ENCODE data around the gene MYO1D.
A peak's percentile ranks its signal among the peaks of the same experiment; 100 is the strongest.

Gene MYO1D

GRCh38 chr17:32502013-32502412 is 374.9 kb downstream of the MYO1D start:
- H3K4me3 ChIP-seq (ENCODE audit: low read length) = no peak overlapping the region
- TF ChIP-seq ZNF274 (IDR thresholded peaks at IDR 0.05; ENCODE audit: low read depth, low read length) = no peak

DNA sequence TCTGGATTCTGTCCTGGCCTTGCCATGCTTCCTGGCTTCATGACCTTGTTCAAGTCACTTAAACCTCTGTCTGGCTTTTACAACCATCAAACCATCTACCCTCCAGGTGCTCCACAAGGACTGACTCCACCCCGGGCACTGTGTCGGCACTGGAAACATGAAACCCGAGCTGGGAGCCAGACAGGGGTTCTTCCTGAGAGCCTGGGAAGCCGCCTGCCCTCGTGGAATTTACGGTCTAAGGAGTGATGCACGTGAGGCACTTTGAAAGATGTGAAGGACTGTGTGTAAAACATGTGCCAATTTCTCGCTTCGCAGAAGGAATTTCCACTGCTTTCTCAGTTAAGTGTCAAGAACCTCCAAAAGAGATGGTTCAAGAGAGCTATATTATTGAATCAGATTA is 378.5 kb downstream of the MYO1D start:
- no peak overlapping the region for H3K4me3 ChIP-seq (ENCODE audit: low read length)
- TF ChIP-seq ZNF274 (IDR thresholded peaks at IDR 0.05; ENCODE audit: low read depth, low read length) = no peak

GRCh38 chr17:32497431-32498205 is 379.3 kb downstream of the MYO1D start:
- no peak overlapping the region for H3K4me3 ChIP-seq (ENCODE audit: low read length)
- TF ChIP-seq ZNF274 (IDR thresholded peaks at IDR 0.05; ENCODE audit: low read depth, low read length) = no peak

GRCh38 chr17:32496395-32497073 is 380.4 kb downstream of the MYO1D start:
- no peak overlapping the region for H3K4me3 ChIP-seq (ENCODE audit: low read length)
- no peak for TF ChIP-seq ZNF274 (IDR thresholded peaks at IDR 0.05; ENCODE audit: low read depth, low read length)

- H3K4me3 ChIP-seq (ENCODE audit: low read length) = no peak overlapping the region
- no peak for TF ChIP-seq ZNF274 (IDR thresholded peaks at IDR 0.05; ENCODE audit: low read depth, low read length)
Observed at GRCh38 chr17:32495359-32496231, 381.3 kb downstream of the MYO1D start.

- TF ChIP-seq ZNF274 (IDR thresholded peaks at IDR 0.05; ENCODE audit: low read depth, low read length) = no peak
Observed at GRCh38 chr17:32494621-32495358, 382.1 kb downstream of the MYO1D start.

GRCh38 chr17:32493976-32494513 is 382.9 kb downstream of the MYO1D start:
- H3K4me3 ChIP-seq (ENCODE audit: low read length) = no peak overlapping the region
- TF ChIP-seq ZNF274 (IDR thresholded peaks at IDR 0.05; ENCODE audit: low read depth, low read length) = no peak

More at GRCh38 chr17:32494621-32495358, 382.1 kb downstream of the MYO1D start:
- no peak overlapping the region for H3K4me3 ChIP-seq (ENCODE audit: low read length)

GRCh38 chr17:32493571-32493970 is 383.4 kb downstream of the MYO1D start:
- no peak overlapping the region for H3K4me3 ChIP-seq (ENCODE audit: low read length)
- TF ChIP-seq ZNF274 (IDR thresholded peaks at IDR 0.05; ENCODE audit: low read depth, low read length) = no peak

GRCh38 chr17:32492648-32493289 is 384.2 kb downstream of the MYO1D start:
- no peak overlapping the region for H3K4me3 ChIP-seq (ENCODE audit: low read length)
- TF ChIP-seq ZNF274 (IDR thresholded peaks at IDR 0.05; ENCODE audit: low read depth, low read length) = no peak

- no peak for TF ChIP-seq ZNF274 (IDR thresholded peaks at IDR 0.05; ENCODE audit: low read depth, low read length)
- no peak overlapping the region for H3K4me3 ChIP-seq (ENCODE audit: low read length)
Observed at GRCh38 chr17:32492264-32492589, 384.7 kb downstream of the MYO1D start.

DNA sequence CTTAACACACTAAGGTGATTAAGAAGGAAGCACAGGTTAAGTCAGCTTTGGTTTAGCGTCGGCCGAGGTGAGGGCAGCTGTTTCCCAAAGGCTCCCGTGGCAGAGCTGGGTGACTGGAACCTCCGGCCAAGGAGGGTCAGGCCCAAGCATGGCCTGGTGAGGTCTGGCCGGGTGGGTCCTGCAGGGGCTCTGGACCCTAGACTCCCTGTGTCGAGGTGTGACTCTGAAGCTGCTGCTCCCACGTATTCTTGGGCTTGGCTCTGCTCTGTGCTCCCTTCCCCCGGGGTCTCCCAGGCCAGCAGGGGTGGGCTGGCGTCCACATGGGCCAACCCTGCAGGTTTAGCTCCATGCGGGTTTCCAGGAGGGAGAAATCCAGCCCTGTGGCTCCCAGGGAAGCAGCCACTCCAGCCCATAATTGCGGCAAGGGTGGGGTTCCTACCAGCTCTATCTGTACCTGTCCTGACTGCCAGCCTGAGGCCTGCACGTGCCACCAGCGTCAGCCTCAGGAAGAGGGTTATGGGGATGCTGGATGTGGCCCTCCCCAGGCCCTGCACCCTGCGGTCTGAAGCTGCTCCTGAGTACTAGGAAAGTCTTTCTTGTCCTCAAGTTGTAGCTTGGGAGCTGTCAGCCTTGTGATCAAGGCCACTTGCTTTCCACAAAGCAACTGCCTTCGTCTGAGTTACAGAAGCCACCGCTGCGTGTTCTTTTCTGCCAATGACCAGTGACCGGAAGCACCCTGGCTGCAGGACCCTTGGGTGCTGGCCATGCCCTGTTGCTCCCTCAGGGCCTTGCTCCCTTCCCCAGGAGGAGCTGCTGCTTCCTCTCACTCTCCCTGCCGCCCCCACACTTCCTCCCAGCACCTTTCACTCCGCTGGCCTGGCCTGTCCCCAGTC is 385.3 kb downstream of the MYO1D start:
- H3K4me3 ChIP-seq (ENCODE audit: low read length) = no peak overlapping the region; the same call in 1 of the 2 replicates
- TF ChIP-seq ZNF274 (IDR thresholded peaks at IDR 0.05; ENCODE audit: low read depth, low read length) = no peak

DNA sequence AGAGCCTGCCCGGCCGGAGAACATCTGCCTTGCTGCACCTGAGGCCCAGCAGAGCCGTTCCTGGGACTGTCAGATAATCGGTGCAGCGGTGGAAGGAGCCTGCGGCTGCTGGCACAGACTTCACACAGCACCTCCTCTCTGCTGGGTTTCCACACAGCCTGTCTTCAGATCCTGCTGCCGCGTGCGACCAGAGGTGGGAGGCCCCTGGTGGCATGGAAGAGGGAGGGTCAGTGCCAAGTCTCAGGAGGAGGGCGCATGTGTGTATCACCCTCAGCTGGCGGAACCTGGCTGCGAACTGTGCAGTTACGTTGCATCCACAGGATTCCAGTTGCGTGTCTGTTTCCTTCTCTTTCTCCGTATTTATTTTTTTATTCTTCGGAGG is 386.8 kb downstream of the MYO1D start:
- no peak for TF ChIP-seq ZNF274 (IDR thresholded peaks at IDR 0.05; ENCODE audit: low read depth, low read length)
- H3K4me3 ChIP-seq (ENCODE audit: low read length) = peak overlapping the region; percentile 59
